BE2C (cell line): ENCODE measurements around the gene ARF1.

Experiments used
- DNase-seq: peaks from one replicate; pipeline ENCODE4 v3.0.0-alpha.2; 2020
- H3K27me3 ChIP-seq: fragments of 250-450 bp; sonication (Bioruptor Pico); 2 replicates; pipeline ENCODE4 v1.5.1; 2020; ENCODE audit warnings: mild to moderate bottlenecking
- H3K36me3 ChIP-seq: fragments of 250-450 bp; sonication (Bioruptor Pico); 2 replicates; pipeline ENCODE4 v1.5.1; 2020; ENCODE audit warnings: mild to moderate bottlenecking
- H3K4me1 ChIP-seq: fragments of 250-450 bp; sonication (Bioruptor Pico); 2 replicates; pipeline ENCODE4 v1.5.1; 2020
- H3K4me3 ChIP-seq: 2 replicates; pipeline ENCODE4 v1.5.1; 2011; ENCODE audit warnings: low read depth, low read length
- H3K9me3 ChIP-seq: fragments of 250-450 bp; sonication (Bioruptor Pico); 2 replicates; pipeline ENCODE4 v1.5.1; 2020
- CTCF ChIP-seq: IDR thresholded peaks from 2 replicates; pipeline ENCODE4 v1.5.1; 2012; ENCODE audit warnings: mild to moderate bottlenecking, low read depth, low read length

Gene ARF1

GRCh38 chr1:228134591-228134990, 52.1 kb downstream of the ARF1 start:
- Histone ChIP-seq H3K9me3 (no peaks in the 10 kb centered on the region), H3K4me3 (no peak overlapping the region), H3K27me3 (peaks cover 39% of the 10 kb centered on the region), H3K4me1 (no peaks in the 10 kb centered on the region), H3K36me3 (no peaks in the 10 kb centered on the region)
- no peak for DNase-seq
- TF ChIP-seq CTCF = no peak

- peaks cover 1% of the 10 kb centered on the region; the same call in 1 of the 2 replicates for H3K4me1 ChIP-seq
- peaks cover 2% of the 10 kb centered on the region; the same call in 1 of the 2 replicates for H3K36me3 ChIP-seq
- no peaks in the 10 kb centered on the region for H3K9me3 ChIP-seq
- no peak overlapping the region for H3K4me3 ChIP-seq
- no peak for TF ChIP-seq CTCF
- DNase-seq = no peak
- peaks cover 39% of the 10 kb centered on the region for H3K27me3 ChIP-seq
Measured at GRCh38 chr1:228136901-228137300, 54.4 kb downstream of the ARF1 start.

- H3K4me1 ChIP-seq = peaks cover 6% of the 10 kb centered on the region; the same call in 1 of the 2 replicates
- DNase-seq = no peak
- H3K9me3 ChIP-seq = no peaks in the 10 kb centered on the region
- no peak for TF ChIP-seq CTCF
- peaks cover 3% of the 10 kb centered on the region; the same call in 1 of the 2 replicates for H3K36me3 ChIP-seq
- peaks cover 18% of the 10 kb centered on the region for H3K27me3 ChIP-seq
- peak overlapping the region; percentile 65 for H3K4me3 ChIP-seq
Measured at GRCh38 chr1:228139406-228139930, 57.0 kb downstream of the ARF1 start.

GRCh38 chr1:228139931-228140723, 57.6 kb downstream of the ARF1 start, which contains the start of gene GUK1:
Gene GUK1 (plus strand): TSS chr1:228140279. CDS start chr1:228140303, 24 bp downstream.
- peaks cover 3% of the 10 kb centered on the region; the same call in 1 of the 2 replicates for H3K36me3 ChIP-seq
- peaks cover 6% of the 10 kb centered on the region; the same call in 1 of the 2 replicates for H3K4me1 ChIP-seq
- DNase-seq = peak; percentile 100
- H3K27me3 ChIP-seq = peaks cover 12% of the 10 kb centered on the region
- peak within 1 kb of the TSS; percentile 95 for H3K4me3 ChIP-seq
- TF ChIP-seq CTCF = no peak
- no peaks in the 10 kb centered on the region for H3K9me3 ChIP-seq

GRCh38 chr1:228140724-228141225, 58.3 kb downstream of the ARF1 start:
- Histone ChIP-seq H3K9me3 (no peaks in the 10 kb centered on the region), H3K4me1 (peaks cover 6% of the 10 kb centered on the region; the same call in 1 of the 2 replicates), H3K27me3 (peaks cover 5% of the 10 kb centered on the region), H3K36me3 (peaks cover 3% of the 10 kb centered on the region; the same call in 1 of the 2 replicates), H3K4me3 (peak overlapping the region; percentile 95)
- DNase-seq = peak; percentile 6
- no peak for TF ChIP-seq CTCF
